NT2/D1 (cell line): ENCODE data around the gene PPIL3.

Experiments
- SUZ12 ChIP-seq: IDR thresholded peaks from 2 replicates; pipeline ENCODE4 v1.6.1; 2011; ENCODE audit not compliant: insufficient read length, insufficient read depth; ENCODE audit errors: extremely low read depth
- ZNF274 ChIP-seq: IDR thresholded peaks from 2 replicates; pipeline ENCODE4 v1.6.1; 2011; ENCODE audit warnings: mild to moderate bottlenecking, low read depth, low read length

DNA sequence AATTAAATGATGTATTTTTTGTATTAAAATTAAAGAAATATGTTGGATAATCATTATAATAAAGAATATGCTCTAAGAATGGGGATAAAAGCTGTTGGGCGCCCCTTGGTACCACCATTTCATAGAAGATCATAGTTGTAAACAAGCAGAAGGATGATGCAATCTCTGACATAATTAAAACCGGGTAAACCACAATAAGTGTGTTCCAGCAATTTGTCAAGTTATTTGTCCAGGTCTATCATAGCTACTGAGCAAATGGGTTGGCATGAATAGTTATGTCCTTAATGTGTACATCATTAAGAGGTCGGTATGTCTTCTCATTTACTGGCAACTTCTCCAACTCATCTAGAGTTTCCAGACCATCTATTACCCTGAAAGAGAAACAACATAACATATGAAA is 17.7 kb downstream of the PPIL3 start:
- TF ChIP-seq SUZ12 (no peak), ZNF274 (no peak)
